Cerebellar nuclear complex (tissue), 1 donor: ENCODE data around the gene B3GNT3.
"Not testable (repeated sequence)": the region's sequence is repeated elsewhere in the genome, so short reads cannot be mapped to it uniquely, and the experiment has no call there.

Source experiments
- DNase-seq, 2 experiments: peaks; one replicate each; lab custom pipeline; 2025; lab: John Stamatoyannopoulos, UW

The B3GNT3 gene

GRCh38 chr19:17767559-17767958 is 27.4 kb upstream of the B3GNT3 start:
- DNase-seq: no peak

DNA sequence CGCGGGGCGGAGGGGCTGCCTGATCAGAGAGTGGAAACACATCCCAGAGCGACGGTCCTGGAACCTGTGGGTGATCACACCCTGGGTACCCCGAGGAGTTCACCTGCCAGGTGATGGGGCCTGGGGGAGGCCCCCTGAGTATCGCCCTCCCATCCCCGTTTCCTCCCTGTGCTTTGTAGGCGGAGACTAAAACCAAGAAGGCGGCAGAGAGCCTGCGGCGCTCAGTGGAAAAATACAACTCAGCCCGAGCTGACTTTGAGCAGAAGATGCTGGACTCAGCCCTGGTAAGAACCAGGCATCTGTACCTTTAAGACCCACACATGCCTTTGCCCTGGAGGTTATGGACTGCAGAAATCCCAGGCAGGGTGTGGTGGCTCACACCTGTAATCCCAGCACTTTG is 24.3 kb upstream of the B3GNT3 start:
- DNase-seq: no peak

DNA sequence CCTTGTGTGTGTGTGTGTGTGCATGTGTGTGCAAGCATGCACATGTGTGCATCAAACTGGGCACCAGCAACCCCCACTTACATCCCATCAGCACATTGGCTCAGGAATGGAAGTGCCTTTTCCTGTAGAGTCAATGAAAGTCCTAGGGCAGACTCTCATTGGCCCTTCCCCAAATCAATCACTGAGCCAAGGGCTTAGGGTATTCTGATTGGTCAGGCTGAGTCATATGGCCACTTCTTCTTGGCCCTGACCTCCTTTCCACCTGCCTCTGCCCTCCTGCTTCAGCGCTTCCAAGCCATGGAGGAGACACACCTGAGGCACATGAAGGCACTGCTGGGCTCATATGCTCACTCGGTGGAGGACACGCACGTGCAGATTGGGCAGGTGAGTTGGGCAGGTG is 22.8 kb upstream of the B3GNT3 start:
- no peak for DNase-seq

DNA sequence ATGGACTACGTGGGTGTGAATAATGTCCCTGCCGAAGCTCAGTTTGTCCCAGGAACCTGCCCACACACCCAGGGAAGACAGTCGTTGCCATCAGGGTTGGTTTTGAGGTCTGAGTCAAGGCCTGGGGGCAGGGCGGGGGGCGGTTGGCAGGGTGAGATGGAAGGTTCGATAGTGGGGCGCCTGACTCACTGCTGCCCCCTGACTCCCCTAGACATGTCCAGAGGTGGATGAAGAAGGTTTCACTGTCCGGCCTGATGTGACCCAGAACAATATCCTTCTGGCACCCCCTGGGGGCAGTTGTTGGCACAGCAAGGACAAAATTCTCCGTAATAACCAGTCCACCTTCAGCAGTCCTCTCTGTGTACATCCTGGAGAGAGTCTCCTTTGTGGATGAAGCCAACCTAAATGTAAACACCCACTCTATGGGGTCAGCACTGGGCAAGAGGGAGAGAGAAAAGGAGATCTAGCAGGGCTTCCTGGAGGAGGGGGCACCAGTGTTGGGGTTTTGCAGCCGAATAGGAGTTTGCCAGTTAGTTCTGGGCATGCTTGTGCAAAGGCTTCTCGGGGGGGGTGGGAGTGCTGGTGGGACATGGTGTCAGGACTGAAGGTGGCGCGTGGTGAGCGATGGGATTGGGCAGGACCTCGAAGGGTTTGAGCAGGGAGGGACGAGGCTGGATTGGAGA is 19.6 kb upstream of the B3GNT3 start:
- no peak for DNase-seq

DNA sequence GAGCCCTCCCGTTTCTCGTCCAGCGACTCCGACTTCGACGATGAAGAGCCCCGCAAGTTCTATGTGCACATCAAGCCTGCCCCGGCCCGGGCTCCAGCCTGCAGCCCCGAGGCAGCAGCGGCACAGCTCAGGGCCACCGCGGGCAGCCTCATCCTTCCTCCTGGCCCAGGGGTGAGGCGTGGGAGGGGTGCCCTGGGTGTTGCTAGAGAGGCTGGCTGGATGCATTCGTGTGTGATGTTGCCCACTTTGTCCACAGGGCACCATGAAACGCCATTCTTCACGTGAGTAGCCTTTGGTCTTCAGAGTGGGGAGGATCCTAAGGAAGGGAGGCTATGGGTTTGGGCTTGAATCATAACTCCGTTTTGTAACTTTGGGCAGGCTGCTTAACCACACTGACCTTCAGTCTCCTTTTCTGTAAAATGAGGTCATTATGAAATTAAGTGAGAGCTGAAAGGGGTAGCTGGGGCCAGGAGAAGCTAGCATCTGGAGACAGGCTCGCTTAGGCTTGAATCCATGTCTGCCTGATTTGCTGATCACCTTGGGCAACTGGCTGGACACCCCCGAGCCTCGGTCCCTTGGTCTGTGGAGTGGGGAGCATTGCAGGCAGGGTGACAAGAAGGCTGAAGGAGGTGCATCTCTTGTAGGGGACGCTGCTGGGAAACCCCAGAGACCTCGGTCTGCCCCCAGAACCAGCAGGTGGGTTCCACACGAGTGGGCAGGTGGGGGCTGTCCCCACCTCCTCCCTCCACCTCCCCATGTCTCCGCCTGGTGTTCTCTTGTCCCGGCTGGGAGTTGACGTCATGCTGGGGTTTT is 18.7 kb upstream of the B3GNT3 start:
- DNase-seq: no peak

- not testable (repeated sequence) for DNase-seq
Measured at GRCh38 chr19:17777840-17778239, 17.1 kb upstream of the B3GNT3 start.

DNA sequence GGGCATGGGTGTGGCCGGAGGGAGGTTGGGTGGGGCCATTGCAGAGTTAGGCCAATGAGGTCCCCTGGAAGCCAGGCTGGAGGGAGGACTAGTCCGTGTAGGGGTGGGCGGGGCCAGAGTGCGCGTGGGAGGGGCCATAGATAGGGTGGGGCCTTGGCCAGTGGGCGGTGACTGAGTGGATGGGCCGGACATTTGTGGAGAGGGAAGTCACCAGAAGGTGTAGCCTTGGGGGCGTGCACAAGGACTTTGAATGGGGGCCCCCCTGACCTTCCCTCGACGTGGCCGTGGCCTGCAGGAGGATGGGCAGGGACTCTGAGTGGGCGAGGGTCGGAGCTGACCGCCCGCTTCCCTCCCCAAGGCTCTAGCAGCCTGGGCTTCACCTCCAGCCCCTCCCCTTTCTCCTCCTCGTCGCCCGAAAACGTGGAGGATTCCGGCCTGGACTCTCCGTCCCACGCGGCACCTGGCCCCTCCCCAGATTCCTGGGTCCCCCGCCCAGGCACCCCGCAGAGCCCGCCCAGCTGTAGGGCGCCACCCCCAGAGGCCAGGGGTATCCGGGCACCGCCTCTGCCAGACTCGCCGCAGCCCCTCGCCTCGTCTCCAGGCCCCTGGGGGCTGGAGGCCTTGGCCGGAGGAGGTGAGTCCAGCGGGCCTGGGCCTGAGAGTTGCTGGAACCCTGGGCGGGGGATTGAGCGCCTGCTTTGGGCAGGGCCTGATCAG is 16.5 kb upstream of the B3GNT3 start:
- DNase-seq: no peak

GRCh38 chr19:17778968-17779929 is 15.7 kb upstream of the B3GNT3 start:
- DNase-seq: no peak

DNA sequence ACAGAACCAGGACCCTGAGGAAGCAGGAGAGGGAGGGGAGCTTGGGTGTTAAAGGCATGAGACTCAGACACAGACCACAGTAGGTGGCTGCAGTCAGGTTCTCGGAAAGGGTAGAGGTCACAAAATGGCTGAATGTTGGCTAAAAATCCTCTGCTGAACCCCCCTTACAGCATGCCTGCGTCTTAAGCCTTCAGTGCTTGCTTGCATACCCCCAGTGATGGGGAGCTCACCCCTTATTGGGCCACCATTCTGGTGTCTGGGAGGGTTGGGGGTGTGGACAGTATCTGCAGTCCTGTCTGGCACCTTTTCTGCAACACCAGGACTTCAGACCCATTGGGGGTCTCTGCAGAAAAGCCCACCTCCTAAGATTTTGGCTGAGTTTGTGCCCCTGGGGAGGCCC is 14.2 kb upstream of the B3GNT3 start:
- DNase-seq: no peak

- not testable (repeated sequence) for DNase-seq
Measured at GRCh38 chr19:17783721-17784120, 11.2 kb upstream of the B3GNT3 start.

GRCh38 chr19:17784201-17785008 is 10.5 kb upstream of the B3GNT3 start:
- DNase-seq: peak in 1 of 2 experiments; percentile 21

- no peak for DNase-seq
Measured at GRCh38 chr19:17787274-17787913, 7.5 kb upstream of the B3GNT3 start.

DNA sequence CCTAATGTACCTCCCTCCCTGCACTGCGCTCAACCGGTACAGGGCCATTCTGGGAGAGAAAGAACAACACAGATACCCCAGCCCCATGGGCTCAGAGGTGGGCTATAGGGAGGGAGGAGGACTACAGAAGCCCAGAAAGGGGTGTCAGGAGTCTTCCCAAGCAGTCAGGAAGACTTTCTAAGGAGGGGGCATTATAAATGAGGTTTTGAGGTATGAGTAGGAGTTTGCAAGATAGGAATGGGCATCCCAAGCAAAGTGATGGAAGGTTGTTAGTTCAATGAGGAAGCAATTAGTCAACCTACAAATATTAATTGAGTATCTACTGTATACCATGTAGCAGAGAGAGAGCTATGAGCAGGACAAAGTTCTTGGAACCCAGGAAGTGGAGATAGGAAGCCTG is 6.3 kb upstream of the B3GNT3 start:
- no peak for DNase-seq

- DNase-seq: no peak
Measured at GRCh38 chr19:17790059-17790780, 4.7 kb upstream of the B3GNT3 start.

DNA sequence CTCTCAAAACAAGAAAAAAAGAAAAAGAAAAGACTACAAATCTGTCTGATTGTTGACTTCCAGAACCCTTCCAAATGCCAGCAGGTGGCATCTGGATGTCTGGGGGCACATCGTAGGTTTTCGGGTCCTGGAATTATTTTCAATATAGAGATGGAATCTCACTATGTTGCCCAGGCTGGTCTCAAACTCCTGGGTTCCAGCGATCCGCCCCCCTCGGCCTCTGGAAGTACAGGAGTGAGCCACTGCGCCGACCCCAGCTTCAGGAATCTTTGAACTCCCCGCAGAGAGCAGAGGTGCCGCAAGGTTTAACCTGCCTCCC is 567 bp upstream of the B3GNT3 start:
- no peak for DNase-seq

GRCh38 chr19:17795495-17795856 is 538 bp downstream of the B3GNT3 start:
- no peak for DNase-seq

GRCh38 chr19:17796013-17796837 is 1.3 kb downstream of the B3GNT3 start:
- DNase-seq: no peak

DNA sequence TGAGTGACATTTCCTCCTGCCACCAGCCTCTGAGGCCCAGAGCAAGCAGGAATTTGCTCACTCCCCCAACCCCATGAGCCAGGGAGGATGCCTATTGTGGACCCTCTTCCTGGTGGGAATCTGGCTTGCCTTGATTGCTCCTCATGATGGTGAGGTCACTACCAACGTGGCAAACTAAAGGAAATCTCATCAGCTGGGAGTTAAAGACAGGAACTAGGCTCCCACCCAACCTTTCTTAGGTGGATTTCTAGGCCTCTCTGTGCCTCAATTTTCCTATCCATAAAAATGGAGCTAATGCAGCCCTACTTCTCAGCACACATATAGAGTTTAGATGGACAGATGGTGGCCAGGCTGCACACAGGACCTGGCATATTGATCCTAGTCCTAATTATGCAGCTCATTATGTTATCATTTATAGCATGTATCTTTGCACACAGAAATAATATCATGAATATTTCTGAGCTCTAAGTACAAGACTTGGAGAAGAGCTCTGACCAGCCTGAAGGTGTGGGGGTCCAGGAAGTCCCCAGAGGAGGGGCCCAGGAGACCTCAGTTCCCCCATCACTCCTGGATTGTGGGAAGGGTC is 2.0 kb downstream of the B3GNT3 start:
- DNase-seq: no peak
